OCI-LY7 (cell line): Measurements from ENCODE around the gene AMPD3.

Experiments
- EZH2phosphoT487 ChIP-seq: fragments of 200-600 bp; sonication (generic); IDR thresholded peaks from 2 replicates; pipeline ENCODE4 v1.6.1; 2018; ENCODE audit warnings: low read depth, borderline replicate concordance, mild to moderate bottlenecking, mixed run types, antibody characterized with exemption, low read length, moderate library complexity, mixed read lengths
- TF ChIP-seq, protein P1 (sequence below): fragments of 200-600 bp; sonication (generic); conservative IDR thresholded peaks from 2 replicates; pipeline ENCODE4 v1.5.1; 2014; ENCODE audit warnings: mild to moderate bottlenecking, antibody characterized with exemption, low read length, moderate library complexity, mixed read lengths

DNA sequence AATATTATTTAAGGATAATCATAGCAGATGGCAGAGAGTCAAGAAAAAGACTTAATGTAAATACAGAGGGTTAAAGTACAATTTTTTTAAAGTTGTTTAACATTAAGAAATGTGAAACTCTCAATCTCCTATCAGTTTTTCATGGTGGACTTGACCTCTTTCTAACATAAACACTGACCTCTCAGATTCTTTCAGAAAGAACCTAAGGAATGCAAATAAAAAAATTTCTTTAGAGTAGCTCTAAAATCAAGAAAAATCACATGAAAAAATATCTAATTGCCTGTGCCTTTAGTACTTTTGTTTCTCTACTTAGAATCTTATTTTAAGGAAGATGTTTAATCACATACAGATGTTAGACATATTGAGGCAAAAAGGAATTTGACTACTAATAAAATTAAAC, 73.1 kb downstream of the AMPD3 start:
- TF ChIP-seq, protein P1, sequence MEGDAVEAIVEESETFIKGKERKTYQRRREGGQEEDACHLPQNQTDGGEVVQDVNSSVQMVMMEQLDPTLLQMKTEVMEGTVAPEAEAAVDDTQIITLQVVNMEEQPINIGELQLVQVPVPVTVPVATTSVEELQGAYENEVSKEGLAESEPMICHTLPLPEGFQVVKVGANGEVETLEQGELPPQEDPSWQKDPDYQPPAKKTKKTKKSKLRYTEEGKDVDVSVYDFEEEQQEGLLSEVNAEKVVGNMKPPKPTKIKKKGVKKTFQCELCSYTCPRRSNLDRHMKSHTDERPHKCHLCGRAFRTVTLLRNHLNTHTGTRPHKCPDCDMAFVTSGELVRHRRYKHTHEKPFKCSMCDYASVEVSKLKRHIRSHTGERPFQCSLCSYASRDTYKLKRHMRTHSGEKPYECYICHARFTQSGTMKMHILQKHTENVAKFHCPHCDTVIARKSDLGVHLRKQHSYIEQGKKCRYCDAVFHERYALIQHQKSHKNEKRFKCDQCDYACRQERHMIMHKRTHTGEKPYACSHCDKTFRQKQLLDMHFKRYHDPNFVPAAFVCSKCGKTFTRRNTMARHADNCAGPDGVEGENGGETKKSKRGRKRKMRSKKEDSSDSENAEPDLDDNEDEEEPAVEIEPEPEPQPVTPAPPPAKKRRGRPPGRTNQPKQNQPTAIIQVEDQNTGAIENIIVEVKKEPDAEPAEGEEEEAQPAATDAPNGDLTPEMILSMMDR, result no peak
- no peak for TF ChIP-seq EZH2phosphoT487
